PFSK-1 (cell line): Measurements from ENCODE around the gene PKIB.

Source experiments
- FOXP2 ChIP-seq: optimal IDR thresholded peaks from 2 replicates; pipeline ENCODE3; 2011; ENCODE audit warnings: borderline replicate concordance, control low read depth, inconsistent platforms; ENCODE audit not compliant: insufficient read depth; ENCODE audit errors: extremely low read length, extremely low read depth
- POLR2AphosphoS5 ChIP-seq: IDR thresholded peaks from 2 replicates; pipeline ENCODE4 v1.6.1; 2012; ENCODE audit warnings: low read depth, mild to moderate bottlenecking, control low read depth, low read length, moderate library complexity
- REST ChIP-seq, 2 experiments: IDR thresholded peaks; 2 replicates each; pipeline versions ENCODE4 v1.6.1 to v1.8.0; 2011 to 2012; ENCODE audit warnings: low read depth in 2 of 2, low read length in 2 of 2, control low read depth in 1 of 2, inconsistent platforms in 1 of 2, mild to moderate bottlenecking in 1 of 2, moderate library complexity in 1 of 2; ENCODE audit not compliant: insufficient read depth in 1 of 2
- SIN3A ChIP-seq: IDR thresholded peaks from 2 replicates; pipeline ENCODE4 v1.6.1; 2012; ENCODE audit warnings: mild to moderate bottlenecking, low read length, moderate library complexity, borderline replicate concordance; ENCODE audit not compliant: insufficient read depth
- TAF1 ChIP-seq: IDR thresholded peaks from 2 replicates; pipeline ENCODE4 v1.6.1; 2012; ENCODE audit warnings: low read length, control low read depth, borderline replicate concordance; ENCODE audit not compliant: insufficient read depth

PKIB gene

DNA sequence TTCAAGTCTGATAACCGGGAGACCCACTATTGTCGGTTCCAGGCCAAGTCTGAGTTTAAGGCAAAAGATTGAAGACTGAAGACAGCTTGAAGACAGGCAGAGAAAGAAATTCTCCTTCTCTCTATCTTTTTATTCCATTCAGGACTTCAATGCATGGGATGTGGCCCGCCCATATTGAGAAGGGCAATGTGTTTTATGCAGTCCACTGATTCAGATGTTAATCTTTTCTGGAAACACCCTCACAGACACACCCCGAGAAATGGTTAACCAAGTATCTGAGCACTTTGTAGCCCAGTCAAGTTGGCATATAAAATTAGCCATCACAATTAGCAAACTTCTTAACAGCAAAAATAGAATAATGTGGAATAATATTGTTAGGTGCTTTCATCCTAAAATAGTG lies 93.9 kb downstream of the PKIB start:
- TF ChIP-seq POLR2AphosphoS5 (no peak), TAF1 (no peak), FOXP2 (no peak), REST (IDR thresholded peaks at IDR 0.05; ENCODE audit: insufficient read depth in 1 of 2, low read depth in 2 of 2, low read length in 2 of 2) (no peak), SIN3A (no peak)

DNA sequence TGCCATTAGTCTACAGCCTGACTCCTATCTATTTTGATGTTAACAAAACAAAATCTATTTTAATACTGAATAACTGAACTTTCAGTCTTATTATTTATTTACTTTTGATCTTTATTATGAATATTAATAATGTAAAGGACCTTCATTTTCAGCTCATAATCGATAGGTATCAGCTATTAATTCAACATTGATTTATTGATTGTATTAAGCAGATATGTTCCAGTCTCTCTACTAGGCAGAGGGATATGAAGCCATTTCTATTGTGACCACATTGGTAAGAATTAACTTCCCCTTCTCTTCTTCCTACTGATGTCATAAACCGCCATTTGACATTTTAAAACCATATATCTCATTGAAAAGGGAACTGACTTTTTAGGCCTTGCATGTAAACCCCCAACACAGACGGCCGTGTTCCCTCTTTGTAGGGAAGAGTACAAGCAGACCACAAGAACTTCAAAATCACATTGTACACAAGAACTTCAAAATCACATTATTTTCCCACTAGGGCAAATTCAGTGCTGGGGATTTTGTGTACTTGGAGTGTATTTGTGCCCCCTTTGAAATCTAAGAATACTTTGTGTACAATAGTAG lies 99.8 kb downstream of the PKIB start:
- TF ChIP-seq SIN3A = no peak

DNA sequence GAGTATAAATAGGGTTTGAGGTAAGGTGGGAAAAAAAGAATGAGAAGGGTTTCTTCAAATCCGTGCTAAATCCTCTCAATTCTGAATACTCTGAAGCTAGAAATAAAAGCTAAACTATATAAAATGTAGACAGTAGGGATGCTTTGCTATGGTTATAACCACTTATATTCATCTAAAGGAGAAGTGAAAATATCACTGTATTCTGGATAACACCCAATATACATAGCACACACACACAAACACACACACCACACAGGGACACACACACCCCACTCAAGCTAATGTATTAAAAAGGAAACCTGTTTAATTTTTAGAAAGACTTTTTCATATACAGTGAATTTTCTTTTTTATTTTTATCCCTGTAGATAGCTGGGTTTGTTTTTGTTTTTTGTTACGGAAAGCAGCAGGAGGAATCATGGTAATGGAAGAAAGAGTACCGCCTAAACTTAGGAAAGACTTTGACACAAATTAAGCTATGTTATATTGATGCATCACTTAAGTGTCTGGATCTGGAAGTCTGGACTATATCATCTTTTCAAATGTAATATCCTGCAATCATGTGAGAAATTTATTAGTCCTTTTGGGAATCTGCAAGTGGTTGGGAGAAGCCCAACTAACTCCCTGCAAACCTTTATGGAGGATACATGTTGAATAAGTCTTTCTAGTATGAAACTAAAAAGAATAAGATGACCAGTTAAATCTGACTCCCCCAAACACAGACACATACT lies 100.9 kb downstream of the PKIB start:
- no peak for TF ChIP-seq REST (IDR thresholded peaks at IDR 0.05; ENCODE audit: insufficient read depth in 1 of 2, low read depth in 2 of 2, low read length in 2 of 2)
- no peak for TF ChIP-seq POLR2AphosphoS5
- TF ChIP-seq TAF1 = no peak
- no peak for TF ChIP-seq FOXP2
- no peak for TF ChIP-seq SIN3A

- TF ChIP-seq SIN3A (no peak), POLR2AphosphoS5 (no peak), FOXP2 (no peak), TAF1 (no peak), REST (IDR thresholded peaks at IDR 0.05; ENCODE audit: insufficient read depth in 1 of 2, low read depth in 2 of 2, low read length in 2 of 2) (no peak)
Observed at GRCh38 chr6:122712093-122712447, 101.9 kb downstream of the PKIB start.

GRCh38 chr6:122712448-122713137 lies 102.4 kb downstream of the PKIB start:
- TF ChIP-seq POLR2AphosphoS5 (no peak), TAF1 (no peak), SIN3A (no peak), REST (IDR thresholded peaks at IDR 0.05; ENCODE audit: insufficient read depth in 1 of 2, low read depth in 2 of 2, low read length in 2 of 2) (no peak), FOXP2 (no peak)
